Endothelial cell of umbilical vein (primary cell): Measurements from ENCODE around the gene ONECUT2.

Experiments used
- POLR2A ChIP-seq: IDR thresholded peaks from 2 replicates; pipeline ENCODE4 v1.6.1; 2012; ENCODE audit warnings: low read depth, mild to moderate bottlenecking, control low read depth, low read length
- POLR2AphosphoS5 ChIP-seq: IDR thresholded peaks from 2 replicates; pipeline ENCODE4 v1.6.1; 2012; ENCODE audit warnings: low read depth, mild to moderate bottlenecking, control low read depth, low read length, moderate library complexity; ENCODE audit not compliant: insufficient read depth
- TF ChIP-seq, protein P1 (sequence below), 2 donors: IDR thresholded peaks; 1 replicate in 1 of 2; 2 replicates in 1 of 2; pipeline ENCODE4 v1.5.1; 2011; ENCODE audit warnings: low read length in 2 of 2, mild to moderate bottlenecking in 2 of 2, moderate library complexity in 2 of 2, control low read depth in 1 of 2, inconsistent platforms in 1 of 2, low read depth in 1 of 2; ENCODE audit not compliant: insufficient read depth in 1 of 2; ENCODE audit errors: extremely low read depth in 1 of 2

DNA sequence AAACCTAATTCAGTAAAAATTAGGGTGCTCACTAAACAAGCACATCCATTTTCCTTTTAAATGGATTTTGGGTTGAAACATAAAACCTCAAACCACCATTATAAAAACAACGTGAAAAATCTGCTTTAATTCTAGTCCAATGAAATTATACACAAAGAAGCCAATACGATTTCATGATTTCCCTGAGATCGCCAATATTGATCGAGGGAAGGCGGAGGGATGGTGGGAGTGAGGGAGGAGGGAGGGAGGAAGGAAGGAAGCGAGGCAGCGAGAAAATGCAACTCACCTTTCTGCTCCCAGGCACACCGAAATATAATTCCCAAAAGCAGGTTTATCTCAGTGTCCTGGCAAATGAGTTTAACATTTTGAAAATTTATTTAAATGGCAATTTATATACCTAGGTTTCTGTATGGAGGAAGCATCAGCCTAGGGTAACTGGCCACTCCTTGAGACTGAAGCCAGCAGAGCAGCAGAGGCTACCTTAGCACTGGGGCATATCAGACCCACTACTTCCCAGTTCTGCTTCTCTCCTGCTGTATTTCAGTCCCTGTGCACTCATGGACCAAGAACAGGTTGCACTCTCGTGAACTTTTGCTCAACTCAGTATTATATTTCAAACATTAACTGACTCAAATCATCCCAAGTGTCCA lies 2.3 kb upstream of the ONECUT2 start:
- no peak for TF ChIP-seq POLR2A
- TF ChIP-seq POLR2AphosphoS5: no peak
- TF ChIP-seq, protein P1, sequence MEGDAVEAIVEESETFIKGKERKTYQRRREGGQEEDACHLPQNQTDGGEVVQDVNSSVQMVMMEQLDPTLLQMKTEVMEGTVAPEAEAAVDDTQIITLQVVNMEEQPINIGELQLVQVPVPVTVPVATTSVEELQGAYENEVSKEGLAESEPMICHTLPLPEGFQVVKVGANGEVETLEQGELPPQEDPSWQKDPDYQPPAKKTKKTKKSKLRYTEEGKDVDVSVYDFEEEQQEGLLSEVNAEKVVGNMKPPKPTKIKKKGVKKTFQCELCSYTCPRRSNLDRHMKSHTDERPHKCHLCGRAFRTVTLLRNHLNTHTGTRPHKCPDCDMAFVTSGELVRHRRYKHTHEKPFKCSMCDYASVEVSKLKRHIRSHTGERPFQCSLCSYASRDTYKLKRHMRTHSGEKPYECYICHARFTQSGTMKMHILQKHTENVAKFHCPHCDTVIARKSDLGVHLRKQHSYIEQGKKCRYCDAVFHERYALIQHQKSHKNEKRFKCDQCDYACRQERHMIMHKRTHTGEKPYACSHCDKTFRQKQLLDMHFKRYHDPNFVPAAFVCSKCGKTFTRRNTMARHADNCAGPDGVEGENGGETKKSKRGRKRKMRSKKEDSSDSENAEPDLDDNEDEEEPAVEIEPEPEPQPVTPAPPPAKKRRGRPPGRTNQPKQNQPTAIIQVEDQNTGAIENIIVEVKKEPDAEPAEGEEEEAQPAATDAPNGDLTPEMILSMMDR (IDR thresholded peaks at IDR 0.05; ENCODE audit: extremely low read depth in 1 of 2, insufficient read depth in 1 of 2, low read depth in 1 of 2, low read length in 2 of 2): no peak
